A673 (cell line): ENCODE measurements around the gene RGS1.

ENCODE experiments used
- CTCF ChIP-seq: fragments of 300-800, 200-600 bp; sonication (generic); conservative IDR thresholded peaks from 2 replicates; pipeline ENCODE4 v1.5.1; 2017; ENCODE audit warnings: low read depth, mild to moderate bottlenecking, antibody characterized with exemption, low read length, moderate library complexity, mixed read lengths
- EZH2 ChIP-seq: fragments of 200-600 bp; sonication (generic); IDR thresholded peaks from 2 replicates; pipeline ENCODE4 v1.6.1; 2017; ENCODE audit warnings: borderline replicate concordance, low read depth, mild to moderate bottlenecking, mixed read lengths, antibody characterized with exemption, low read length; ENCODE audit not compliant: poor library complexity, severe bottlenecking

GRCh38 chr1:192601567-192601966 lies 26.0 kb downstream of the RGS1 start:
- TF ChIP-seq CTCF, result no peak
- no peak for TF ChIP-seq EZH2
